GM12892 (cell line): Measurements from ENCODE around the gene SUZ12.

Source experiments
- POLR2A ChIP-seq: IDR thresholded peaks from 2 replicates; pipeline ENCODE4 v1.6.1; 2011; ENCODE audit warnings: low read depth, low read length, control low read depth
- POLR2AphosphoS5 ChIP-seq: IDR thresholded peaks from 2 replicates; pipeline ENCODE4 v1.6.1; 2011; ENCODE audit warnings: low read depth, low read length, control low read depth
- TAF1 ChIP-seq: IDR thresholded peaks from 2 replicates; pipeline ENCODE4 v1.6.1; 2011; ENCODE audit warnings: low read depth, mild to moderate bottlenecking, control low read depth, low read length, borderline replicate concordance

GRCh38 chr17:31997005-31997404, 60.2 kb downstream of the SUZ12 start:
- TF ChIP-seq POLR2AphosphoS5 (no peak), TAF1 (no peak), POLR2A (no peak)
